SK-N-MC (cell line): ENCODE results near the gene ACOX3.

Source experiments
- EZH2 ChIP-seq: fragments of 200-600 bp; sonication (generic); IDR thresholded peaks from one replicate; pipeline ENCODE4 v1.6.1; 2017; ENCODE audit warnings: antibody characterized with exemption
- POLR2AphosphoS5 ChIP-seq: IDR thresholded peaks from 2 replicates; pipeline ENCODE4 v1.6.1; 2012; ENCODE audit warnings: mild to moderate bottlenecking, low read depth, low read length, borderline replicate concordance

DNA sequence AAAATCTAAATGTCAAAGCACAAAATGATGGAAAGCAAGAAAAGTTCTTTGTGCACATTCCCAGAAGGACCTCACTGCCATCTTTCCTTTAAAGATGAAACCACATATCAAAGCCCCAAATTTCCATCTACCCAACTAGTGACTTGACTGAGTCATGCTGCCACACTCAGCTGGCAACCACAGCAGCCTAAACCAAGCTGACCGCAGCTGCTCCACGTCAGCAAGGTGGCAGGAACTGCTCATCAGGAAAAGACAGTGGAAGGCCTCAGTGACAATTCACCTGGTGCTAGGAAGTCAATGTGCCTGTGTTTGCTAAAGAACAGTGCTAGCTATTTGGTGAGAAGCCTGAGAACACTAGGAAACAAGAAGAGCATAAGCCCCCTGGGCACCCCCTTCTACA is 26.1 kb downstream of the ACOX3 start:
- TF ChIP-seq POLR2AphosphoS5: no peak
- no peak for TF ChIP-seq EZH2
